Fibroblast of skin of left biceps (primary cell): ENCODE results near the gene TIMM17A.

Experiments
- DNase-seq, 2 experiments: peaks; one replicate each; pipeline ENCODE4 v3.0.0-alpha.2; 2013; ENCODE audit warnings: low read depth in 2 of 2

The TIMM17A gene

GRCh38 chr1:201955009-201955728, at the start of gene TIMM17A:
Gene TIMM17A, plus strand, starts transcription at chr1:201955503. Its CDS starts 24 bp downstream, at chr1:201955527.
- peak; percentile 92 to 93 for DNase-seq

- DNase-seq: no peak
Observed at GRCh38 chr1:201906336-201906735, 49.0 kb upstream of the TIMM17A start.

- DNase-seq: no peak
Observed at GRCh38 chr1:201907621-201908020, 47.7 kb upstream of the TIMM17A start.

GRCh38 chr1:201911826-201912571, 43.3 kb upstream of the TIMM17A start:
- DNase-seq: no peak

- DNase-seq: no peak
Observed at GRCh38 chr1:201912832-201913231, 42.5 kb upstream of the TIMM17A start.

GRCh38 chr1:201914456-201915235, 40.7 kb upstream of the TIMM17A start:
- peak in 1 of 2 experiments; percentile 60 for DNase-seq

GRCh38 chr1:201916649-201917249, 38.6 kb upstream of the TIMM17A start:
- DNase-seq: no peak

- no peak for DNase-seq
Observed at GRCh38 chr1:201917362-201918033, 37.8 kb upstream of the TIMM17A start.

- DNase-seq: no peak
Observed at GRCh38 chr1:201918343-201918742, 37.0 kb upstream of the TIMM17A start.

GRCh38 chr1:201921952-201922558, 33.2 kb upstream of the TIMM17A start:
- no peak for DNase-seq

GRCh38 chr1:201925301-201925567, 30.1 kb upstream of the TIMM17A start:
- no peak for DNase-seq

GRCh38 chr1:201925981-201926645, 29.2 kb upstream of the TIMM17A start:
- DNase-seq: no peak

- no peak for DNase-seq
Observed at GRCh38 chr1:201928266-201928665, 27.0 kb upstream of the TIMM17A start.

GRCh38 chr1:201930137-201930536, 25.2 kb upstream of the TIMM17A start:
- no peak for DNase-seq

GRCh38 chr1:201930803-201931202, 24.5 kb upstream of the TIMM17A start:
- no peak for DNase-seq

GRCh38 chr1:201933840-201934430, 21.4 kb upstream of the TIMM17A start:
- DNase-seq: no peak

- no peak for DNase-seq
Observed at GRCh38 chr1:201937624-201938213, 17.6 kb upstream of the TIMM17A start.

GRCh38 chr1:201938440-201939035, 16.8 kb upstream of the TIMM17A start:
- DNase-seq: no peak

GRCh38 chr1:201939148-201939547, 16.2 kb upstream of the TIMM17A start:
- DNase-seq: no peak
